H1 (cell line): Measurements from ENCODE around the gene CHST11.

Source experiments
- CREB1 ChIP-seq: IDR thresholded peaks from 2 replicates; pipeline ENCODE4 v1.6.1; 2012; ENCODE audit warnings: inconsistent platforms
- EP300 ChIP-seq, 2 experiments: IDR thresholded peaks; 1 replicate in 1 of 2; 2 replicates in 1 of 2; pipeline ENCODE4 v1.6.1; 2011 to 2012; ENCODE audit warnings: low read depth in 2 of 2, low read length in 2 of 2, mild to moderate bottlenecking in 2 of 2, borderline replicate concordance in 1 of 2, inconsistent platforms in 1 of 2, moderate library complexity in 1 of 2
- EZH2 ChIP-seq: fragments of 200-600 bp; sonication (generic); IDR thresholded peaks from 2 replicates; pipeline ENCODE4 v1.7.1; 2012; ENCODE audit warnings: low read depth, mild to moderate bottlenecking, moderate library complexity, low read length, inconsistent platforms; ENCODE audit not compliant: severe bottlenecking
- FOSL1 ChIP-seq: IDR thresholded peaks from 2 replicates; pipeline ENCODE4 v1.6.1; 2011; ENCODE audit warnings: mild to moderate bottlenecking, low read depth, low read length, moderate library complexity; ENCODE audit not compliant: insufficient read depth
- POLR2A ChIP-seq, 2 experiments: IDR thresholded peaks; 1 replicate in 1 of 2; 2 replicates in 1 of 2; pipeline ENCODE4 v1.6.1; 2011; ENCODE audit warnings: low read depth in 2 of 2, low read length in 2 of 2, mild to moderate bottlenecking in 2 of 2; ENCODE audit errors: control extremely low read depth in 1 of 2
- POLR2AphosphoS5 ChIP-seq: IDR thresholded peaks from 2 replicates; pipeline ENCODE4 v1.6.1; 2011; ENCODE audit warnings: low read depth, low read length
- RAD21 ChIP-seq, 2 experiments: IDR thresholded peaks in 1 of 2; conservative IDR thresholded peaks in 1 of 2; 2 replicates each; pipeline ENCODE4 v1.6.1; 2011; ENCODE audit warnings: low read depth in 2 of 2, low read length in 2 of 2, improper control_type of control experiment in 1 of 2, inconsistent platforms in 1 of 2, mild to moderate bottlenecking in 1 of 2, moderate library complexity in 1 of 2
- SP4 ChIP-seq: IDR thresholded peaks from 2 replicates; pipeline ENCODE4 v1.6.1; 2012; ENCODE audit warnings: low read length, inconsistent platforms
- TAF1 ChIP-seq: IDR thresholded peaks from 2 replicates; pipeline ENCODE4 v1.6.1; 2011; ENCODE audit warnings: mild to moderate bottlenecking, low read depth, low read length
- TAF7 ChIP-seq: optimal IDR thresholded peaks from 2 replicates; pipeline ENCODE3; 2011; ENCODE audit warnings: low read depth, mild to moderate bottlenecking, inconsistent platforms, low read length, moderate library complexity, borderline replicate concordance
- TBP ChIP-seq: IDR thresholded peaks from 2 replicates; pipeline ENCODE4 v1.6.1; 2011; ENCODE audit warnings: low read depth, low read length, improper control_type of control experiment
- TF ChIP-seq, protein P1 (sequence below), 3 experiments: IDR thresholded peaks; 1 replicate in 2 of 3; 2 replicates in 1 of 3; pipeline versions ENCODE4 v1.5.1 to v1.6.1; 2011; ENCODE audit warnings: low read length in 3 of 3, mild to moderate bottlenecking in 3 of 3, inconsistent platforms in 2 of 3, low read depth in 1 of 3, moderate library complexity in 1 of 3; ENCODE audit not compliant: insufficient read depth in 1 of 3; ENCODE audit errors: control extremely low read depth in 1 of 3
- TF ChIP-seq, protein P2 (sequence below): IDR thresholded peaks from 2 replicates; pipeline ENCODE4 v1.6.1; 2012; ENCODE audit warnings: low read length, inconsistent platforms

DNA sequence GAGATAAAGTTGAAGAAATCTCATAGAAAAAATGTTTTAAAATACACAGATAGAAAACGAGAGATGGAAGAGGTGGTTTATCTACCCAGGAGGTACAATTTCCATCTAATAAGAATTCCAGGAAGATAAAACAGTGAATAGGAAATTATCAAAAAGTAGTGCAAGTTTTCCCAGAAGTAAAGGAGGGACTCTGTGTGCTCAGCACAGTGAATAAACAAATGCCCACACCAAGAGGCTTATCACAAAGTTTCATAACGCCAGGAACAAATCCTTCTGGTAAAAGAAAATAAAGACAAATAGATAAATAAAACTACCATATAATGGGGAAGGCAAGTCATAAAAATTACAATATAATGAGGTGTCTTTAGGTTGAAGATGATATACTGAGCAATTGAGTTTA lies 322.4 kb downstream of the CHST11 start:
- TF ChIP-seq FOSL1, result no peak
- TF ChIP-seq, protein P1, sequence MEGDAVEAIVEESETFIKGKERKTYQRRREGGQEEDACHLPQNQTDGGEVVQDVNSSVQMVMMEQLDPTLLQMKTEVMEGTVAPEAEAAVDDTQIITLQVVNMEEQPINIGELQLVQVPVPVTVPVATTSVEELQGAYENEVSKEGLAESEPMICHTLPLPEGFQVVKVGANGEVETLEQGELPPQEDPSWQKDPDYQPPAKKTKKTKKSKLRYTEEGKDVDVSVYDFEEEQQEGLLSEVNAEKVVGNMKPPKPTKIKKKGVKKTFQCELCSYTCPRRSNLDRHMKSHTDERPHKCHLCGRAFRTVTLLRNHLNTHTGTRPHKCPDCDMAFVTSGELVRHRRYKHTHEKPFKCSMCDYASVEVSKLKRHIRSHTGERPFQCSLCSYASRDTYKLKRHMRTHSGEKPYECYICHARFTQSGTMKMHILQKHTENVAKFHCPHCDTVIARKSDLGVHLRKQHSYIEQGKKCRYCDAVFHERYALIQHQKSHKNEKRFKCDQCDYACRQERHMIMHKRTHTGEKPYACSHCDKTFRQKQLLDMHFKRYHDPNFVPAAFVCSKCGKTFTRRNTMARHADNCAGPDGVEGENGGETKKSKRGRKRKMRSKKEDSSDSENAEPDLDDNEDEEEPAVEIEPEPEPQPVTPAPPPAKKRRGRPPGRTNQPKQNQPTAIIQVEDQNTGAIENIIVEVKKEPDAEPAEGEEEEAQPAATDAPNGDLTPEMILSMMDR (IDR thresholded peaks at IDR 0.05; ENCODE audit: control extremely low read depth in 1 of 3, insufficient read depth in 1 of 3, low read depth in 1 of 3, low read length in 3 of 3), result no peak
- TF ChIP-seq EP300 (IDR thresholded peaks at IDR 0.05; ENCODE audit: borderline replicate concordance in 1 of 2, low read depth in 2 of 2, low read length in 2 of 2), result no peak
- TF ChIP-seq POLR2AphosphoS5, result no peak
- no peak for TF ChIP-seq RAD21 (IDR thresholded peaks at IDR 0.05 in 1 of 2, conservative IDR thresholded peaks at IDR 0.05 in 1 of 2; ENCODE audit: low read depth in 2 of 2, low read length in 2 of 2)
- TF ChIP-seq CREB1, result no peak
- TF ChIP-seq, protein P2, sequence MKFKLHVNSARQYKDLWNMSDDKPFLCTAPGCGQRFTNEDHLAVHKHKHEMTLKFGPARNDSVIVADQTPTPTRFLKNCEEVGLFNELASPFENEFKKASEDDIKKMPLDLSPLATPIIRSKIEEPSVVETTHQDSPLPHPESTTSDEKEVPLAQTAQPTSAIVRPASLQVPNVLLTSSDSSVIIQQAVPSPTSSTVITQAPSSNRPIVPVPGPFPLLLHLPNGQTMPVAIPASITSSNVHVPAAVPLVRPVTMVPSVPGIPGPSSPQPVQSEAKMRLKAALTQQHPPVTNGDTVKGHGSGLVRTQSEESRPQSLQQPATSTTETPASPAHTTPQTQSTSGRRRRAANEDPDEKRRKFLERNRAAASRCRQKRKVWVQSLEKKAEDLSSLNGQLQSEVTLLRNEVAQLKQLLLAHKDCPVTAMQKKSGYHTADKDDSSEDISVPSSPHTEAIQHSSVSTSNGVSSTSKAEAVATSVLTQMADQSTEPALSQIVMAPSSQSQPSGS, result no peak
- no peak for TF ChIP-seq TAF1
- TF ChIP-seq SP4, result no peak
- TF ChIP-seq EZH2, result no peak
- TF ChIP-seq POLR2A (IDR thresholded peaks at IDR 0.05; ENCODE audit: control extremely low read depth in 1 of 2, low read depth in 2 of 2, low read length in 2 of 2), result no peak
- TF ChIP-seq TAF7, result no peak
- TF ChIP-seq TBP, result no peak
